BLaER1 (cell line): ENCODE measurements around the gene CDCA7L.

ENCODE experiments used
- H3K27ac ChIP-seq: shearing (Covaris generic); formaldehyde crosslinking; 2 replicates; pipeline ENCODE4 v1.8.1; 2022
- H3K27me3 ChIP-seq: shearing (Covaris generic); formaldehyde crosslinking; 2 replicates; pipeline ENCODE4 v1.8.1; 2022
- H3K36me3 ChIP-seq: shearing (Covaris generic); formaldehyde crosslinking; 2 replicates; pipeline ENCODE4 v1.8.1; 2022
- H3K4me1 ChIP-seq: shearing (Covaris generic); formaldehyde crosslinking; 2 replicates; pipeline ENCODE4 v1.8.1; 2022
- H3K4me2 ChIP-seq: shearing (Covaris generic); formaldehyde crosslinking; 2 replicates; pipeline ENCODE4 v1.8.1; 2022
- H3K4me3 ChIP-seq: shearing (Covaris generic); formaldehyde crosslinking; 2 replicates; pipeline ENCODE4 v1.8.1; 2022
- H3K9ac ChIP-seq: shearing (Covaris generic); formaldehyde crosslinking; 2 replicates; pipeline ENCODE4 v1.8.1; 2022
- H3K9me3 ChIP-seq: shearing (Covaris generic); formaldehyde crosslinking; 2 replicates; pipeline ENCODE4 v1.8.1; 2022
- H4K20me1 ChIP-seq: shearing (Covaris generic); formaldehyde crosslinking; 2 replicates; pipeline ENCODE4 v1.8.1; 2022
- Cebpa-rat ChIP-seq: shearing (Covaris generic); IDR thresholded peaks from 2 replicates; pipeline ENCODE4 v1.8.1; 2022

Gene CDCA7L

DNA sequence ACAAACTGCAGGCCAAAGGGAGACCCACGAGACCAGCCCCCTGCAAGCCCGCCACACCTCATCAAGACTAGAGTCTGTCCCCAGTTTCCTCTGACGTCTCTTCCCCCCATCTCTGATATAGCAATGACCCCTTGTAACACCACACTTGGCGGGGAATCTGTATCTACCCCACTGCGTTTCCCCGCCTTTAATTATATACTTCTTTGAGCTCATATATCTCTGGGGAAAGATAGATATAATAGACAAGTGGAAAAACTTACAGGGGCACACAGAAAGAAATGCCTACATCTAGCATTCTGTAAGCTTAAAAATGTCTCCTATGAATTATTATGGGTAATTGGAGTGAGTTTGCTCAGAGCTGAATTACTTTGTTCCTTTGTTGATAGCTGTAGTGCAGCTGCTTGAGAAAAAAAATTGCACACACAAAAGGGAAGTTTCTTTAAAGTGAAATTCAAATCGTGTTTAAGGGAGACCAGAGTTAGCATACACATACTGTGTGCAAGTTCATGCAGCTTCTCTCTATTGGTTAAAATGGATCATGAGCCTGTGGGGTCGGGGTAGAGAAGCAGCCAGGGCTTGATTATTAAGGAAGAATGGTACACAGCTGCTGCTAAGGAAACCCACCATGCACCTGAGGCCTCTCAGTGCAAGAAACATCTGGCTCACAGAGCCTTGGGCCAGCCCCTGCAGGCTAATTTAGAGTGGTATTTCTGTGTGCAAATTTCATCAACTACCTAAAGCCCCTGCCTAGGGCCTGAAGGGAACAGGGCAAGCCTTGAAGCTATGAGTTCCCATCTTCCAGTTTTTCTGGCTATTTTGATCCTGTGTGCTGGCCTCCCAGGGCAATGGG lies 32.5 kb downstream of the CDCA7L start:
- H3K9ac ChIP-seq = no peak overlapping the region
- no peak for TF ChIP-seq Cebpa-rat
- no peaks in the 10 kb centered on the region for H3K9me3 ChIP-seq
- no peak overlapping the region for H3K27ac ChIP-seq
- H4K20me1 ChIP-seq = peaks cover 66% of the 10 kb centered on the region
- H3K4me3 ChIP-seq = no peak overlapping the region
- H3K27me3 ChIP-seq = no peaks in the 10 kb centered on the region
- peaks cover 17% of the 10 kb centered on the region for H3K4me1 ChIP-seq
- H3K36me3 ChIP-seq = peaks cover 88% of the 10 kb centered on the region
- 0 out of 2 replicates have a peak overlapping the region, but pooled peaks have one; percentile 6 for H3K4me2 ChIP-seq

DNA sequence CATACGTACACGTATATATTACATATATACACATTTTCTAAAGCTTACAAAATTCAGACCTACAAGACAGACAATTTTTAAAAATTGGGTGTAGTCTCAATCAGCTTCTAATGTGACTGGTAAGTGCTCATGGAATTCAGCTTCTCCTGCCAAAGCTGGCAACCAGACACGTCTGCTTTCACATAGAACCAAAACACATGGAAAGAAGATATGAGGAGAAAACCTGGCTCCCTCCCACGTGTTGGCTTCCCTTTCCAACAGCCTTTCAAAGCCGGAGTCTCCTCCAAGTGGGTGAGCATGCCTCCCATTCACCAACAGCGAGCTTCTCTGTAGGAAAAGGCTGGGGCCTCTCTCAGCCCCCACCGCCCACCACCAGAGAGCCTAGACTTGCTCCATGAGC lies 33.4 kb downstream of the CDCA7L start:
- no peak overlapping the region for H3K4me3 ChIP-seq
- H3K9ac ChIP-seq = no peak overlapping the region
- H3K36me3 ChIP-seq = peaks cover 96% of the 10 kb centered on the region
- no peak overlapping the region for H3K4me2 ChIP-seq
- H3K9me3 ChIP-seq = no peaks in the 10 kb centered on the region
- no peak overlapping the region for H3K27ac ChIP-seq
- H3K27me3 ChIP-seq = no peaks in the 10 kb centered on the region
- no peak for TF ChIP-seq Cebpa-rat
- peaks cover 58% of the 10 kb centered on the region for H4K20me1 ChIP-seq
- peaks cover 17% of the 10 kb centered on the region for H3K4me1 ChIP-seq

DNA sequence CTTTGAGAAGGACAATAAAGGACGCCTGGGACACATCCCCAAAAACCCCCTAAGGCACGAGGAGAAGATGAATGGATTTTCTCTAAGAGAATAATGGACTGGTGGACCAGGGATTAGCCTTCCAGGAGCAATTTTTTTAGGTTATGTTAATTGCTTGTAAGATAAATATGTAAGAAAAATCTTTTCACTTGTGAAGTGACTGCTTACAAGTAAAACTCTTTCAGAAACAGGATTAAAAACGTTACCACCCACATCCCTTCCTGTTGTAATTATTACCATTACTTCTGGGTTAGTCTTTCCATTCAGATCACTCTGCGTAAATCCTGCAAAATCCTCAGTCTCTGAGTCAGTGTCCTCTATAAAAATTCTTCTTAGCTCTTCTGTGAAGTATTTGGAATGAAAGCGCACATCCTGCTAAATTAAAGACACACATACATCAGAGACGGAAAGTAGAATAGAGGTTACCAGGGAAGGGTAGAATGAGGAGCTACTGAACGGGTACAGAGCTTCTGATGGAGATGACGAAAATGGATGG lies 34.3 kb downstream of the CDCA7L start:
- Histone ChIP-seq H4K20me1 (peaks cover 49% of the 10 kb centered on the region), H3K27me3 (no peaks in the 10 kb centered on the region), H3K27ac (no peak overlapping the region), H3K9ac (no peak overlapping the region), H3K36me3 (peaks cover 96% of the 10 kb centered on the region), H3K4me3 (no peak overlapping the region), H3K4me2 (no peak overlapping the region), H3K4me1 (peaks cover 17% of the 10 kb centered on the region), H3K9me3 (no peaks in the 10 kb centered on the region)
- no peak for TF ChIP-seq Cebpa-rat

DNA sequence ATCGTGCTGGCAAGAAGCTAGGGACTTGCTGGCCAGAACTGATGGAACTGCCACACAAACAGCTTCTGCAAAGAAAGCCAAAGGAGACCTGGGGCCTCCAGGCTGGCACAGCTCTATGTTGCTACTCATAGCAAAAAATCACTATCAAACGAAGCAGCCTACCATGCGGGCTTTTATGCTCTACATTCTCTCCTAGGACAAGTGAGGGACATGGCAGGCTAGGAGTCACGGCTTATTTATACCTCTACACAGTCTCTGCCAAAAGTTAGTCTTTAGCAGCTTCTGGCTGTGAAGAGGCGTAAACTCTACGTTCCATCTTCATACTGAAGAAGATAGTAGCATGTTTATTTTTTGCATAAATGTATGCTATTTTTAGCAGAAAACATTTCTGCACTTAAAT lies 35.4 kb downstream of the CDCA7L start:
- H3K36me3 ChIP-seq = peaks cover 96% of the 10 kb centered on the region
- H4K20me1 ChIP-seq = peaks cover 37% of the 10 kb centered on the region
- no peak overlapping the region for H3K9ac ChIP-seq
- peaks cover 17% of the 10 kb centered on the region for H3K4me1 ChIP-seq
- no peak for TF ChIP-seq Cebpa-rat
- H3K4me3 ChIP-seq = no peak overlapping the region
- no peak overlapping the region for H3K4me2 ChIP-seq
- H3K27ac ChIP-seq = no peak overlapping the region
- H3K27me3 ChIP-seq = no peaks in the 10 kb centered on the region
- H3K9me3 ChIP-seq = no peaks in the 10 kb centered on the region

DNA sequence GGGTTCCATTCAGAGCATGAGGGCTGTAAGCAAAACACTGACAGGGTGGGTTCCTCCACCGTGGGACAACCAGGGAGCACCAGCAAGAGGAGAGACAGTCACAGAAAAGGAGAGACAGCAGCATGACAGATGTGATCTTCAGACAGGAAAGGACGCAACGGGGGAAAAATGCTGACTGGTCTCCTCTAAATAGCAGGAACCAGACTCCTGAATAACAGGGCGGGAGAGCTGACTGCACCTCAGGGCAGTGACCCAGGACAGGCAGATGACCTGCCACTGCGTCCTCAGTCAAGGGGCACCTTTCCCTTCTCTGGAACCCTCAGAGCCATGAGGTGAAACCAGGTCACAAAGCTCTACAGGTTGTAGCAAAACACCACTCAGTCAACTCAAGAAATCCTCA lies 37.0 kb downstream of the CDCA7L start:
- H3K4me1 ChIP-seq = peaks cover 13% of the 10 kb centered on the region
- H3K9ac ChIP-seq = no peak overlapping the region
- H3K27me3 ChIP-seq = no peaks in the 10 kb centered on the region
- H3K4me3 ChIP-seq = no peak overlapping the region
- no peak overlapping the region for H3K27ac ChIP-seq
- peaks cover 96% of the 10 kb centered on the region for H3K36me3 ChIP-seq
- no peak for TF ChIP-seq Cebpa-rat
- no peaks in the 10 kb centered on the region for H3K9me3 ChIP-seq
- H4K20me1 ChIP-seq = peaks cover 22% of the 10 kb centered on the region
- no peak overlapping the region for H3K4me2 ChIP-seq

DNA sequence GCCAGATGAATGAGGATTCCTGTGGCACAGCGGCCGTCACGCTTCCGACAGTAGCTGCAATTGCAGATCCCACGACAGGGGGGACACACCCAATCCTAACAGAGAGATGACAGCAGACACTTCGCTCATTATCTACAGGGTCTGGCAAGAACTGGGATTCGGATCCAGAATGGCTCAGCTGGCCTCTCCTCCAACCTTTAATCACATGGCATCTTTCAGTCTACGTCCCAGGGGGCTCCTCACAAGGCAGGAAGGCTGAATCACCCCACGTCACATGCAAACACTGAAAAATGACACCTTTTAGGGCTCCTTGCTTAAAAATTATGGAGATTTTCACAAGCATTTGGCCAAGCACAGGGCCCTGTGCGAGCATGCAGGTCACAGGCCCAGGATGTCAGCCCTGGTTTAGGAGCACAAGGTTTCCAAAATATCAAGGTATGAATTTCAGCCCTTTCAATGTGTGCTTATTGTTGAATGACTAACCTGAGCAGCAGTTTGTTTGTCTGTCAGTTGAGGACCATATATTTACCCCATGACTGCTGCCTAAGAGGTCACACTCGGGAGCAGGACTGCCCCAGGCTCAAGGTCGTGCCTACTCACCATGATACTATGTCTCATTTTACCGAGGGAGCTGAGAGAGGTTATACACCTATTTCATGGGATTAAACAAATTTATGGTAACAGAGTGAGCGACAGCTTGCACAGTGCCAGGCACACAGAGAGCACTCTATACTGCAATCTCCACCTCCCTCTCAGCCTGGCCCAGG lies 42.5 kb downstream of the CDCA7L start:
- no peak overlapping the region for H3K9ac ChIP-seq
- H3K4me3 ChIP-seq = no peak overlapping the region
- H3K27me3 ChIP-seq = no peaks in the 10 kb centered on the region
- no peak for TF ChIP-seq Cebpa-rat
- H3K4me2 ChIP-seq = no peak overlapping the region
- H4K20me1 ChIP-seq = no peaks in the 10 kb centered on the region
- H3K27ac ChIP-seq = no peak overlapping the region
- H3K9me3 ChIP-seq = 0 out of 2 replicates have a peak, but pooled peaks cover 6% of the 10 kb centered on the region
- peaks cover 8% of the 10 kb centered on the region for H3K4me1 ChIP-seq
- peaks cover 95% of the 10 kb centered on the region for H3K36me3 ChIP-seq

DNA sequence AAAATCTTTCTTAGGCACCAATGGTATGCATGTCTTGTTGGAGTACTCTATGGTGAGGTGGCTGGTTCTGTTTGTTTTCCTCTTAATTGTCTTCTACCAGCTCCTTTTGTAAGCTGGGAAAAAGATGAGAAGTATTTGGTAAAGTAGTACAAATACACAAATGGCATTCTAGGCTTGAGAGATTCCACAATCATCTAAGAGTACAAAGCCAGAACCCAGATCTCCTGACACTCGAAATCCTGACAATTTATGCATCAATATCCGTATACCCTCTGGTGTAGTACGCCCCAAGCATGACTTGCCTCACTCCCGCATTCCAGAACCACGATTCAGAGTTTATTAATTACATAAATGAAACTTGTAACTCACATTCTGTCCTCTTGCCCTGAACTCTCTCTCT lies 43.5 kb downstream of the CDCA7L start:
- no peak for TF ChIP-seq Cebpa-rat
- Histone ChIP-seq H3K27ac (no peak overlapping the region), H3K4me1 (peaks cover 15% of the 10 kb centered on the region), H3K36me3 (peaks cover 95% of the 10 kb centered on the region), H3K9ac (no peak overlapping the region), H3K4me3 (no peak overlapping the region), H3K27me3 (no peaks in the 10 kb centered on the region), H3K4me2 (no peak overlapping the region), H4K20me1 (no peaks in the 10 kb centered on the region), H3K9me3 (0 out of 2 replicates have a peak, but pooled peaks cover 6% of the 10 kb centered on the region)

DNA sequence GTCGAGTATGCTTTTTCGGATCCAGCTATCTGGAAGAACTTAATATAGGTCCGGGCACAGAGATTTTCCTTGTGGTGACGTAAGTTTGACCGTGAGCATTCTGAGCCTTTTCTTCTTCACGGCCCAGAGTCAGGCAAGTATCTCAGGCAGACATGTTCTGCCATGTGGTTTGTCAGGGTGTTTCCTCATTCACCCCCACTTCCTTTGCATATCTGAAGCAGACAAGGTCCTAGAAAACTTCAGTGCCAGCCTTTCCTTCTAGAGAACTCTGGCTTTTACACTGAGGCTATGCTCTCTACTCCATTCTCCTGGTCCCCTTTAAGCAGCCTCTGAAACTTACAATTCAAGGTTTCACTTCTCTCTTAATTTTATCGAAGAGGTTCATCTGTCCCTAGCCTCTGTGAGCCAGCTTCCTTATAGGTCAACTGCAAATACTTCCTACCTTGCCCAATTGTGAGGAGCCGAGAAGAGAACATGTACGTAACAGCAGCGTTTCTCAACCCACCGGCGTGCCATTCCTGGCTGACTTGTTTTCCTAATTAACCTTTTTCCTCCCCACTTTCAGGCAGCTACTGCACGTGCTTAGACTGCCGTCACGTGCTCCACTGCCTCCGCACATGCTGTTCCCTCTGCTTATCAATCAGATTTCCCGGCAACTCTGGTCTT lies 47.3 kb downstream of the CDCA7L start:
- peaks cover 94% of the 10 kb centered on the region for H3K36me3 ChIP-seq
- no peak overlapping the region for H3K4me3 ChIP-seq
- no peak for TF ChIP-seq Cebpa-rat
- H3K27me3 ChIP-seq = no peaks in the 10 kb centered on the region
- H3K9ac ChIP-seq = no peak overlapping the region
- peak overlapping the region; percentile 57 for H3K27ac ChIP-seq
- no peaks in the 10 kb centered on the region for H4K20me1 ChIP-seq
- peaks cover 15% of the 10 kb centered on the region for H3K4me1 ChIP-seq
- H3K4me2 ChIP-seq = peak overlapping the region; percentile 52
- H3K9me3 ChIP-seq = 0 out of 2 replicates have a peak, but pooled peaks cover 6% of the 10 kb centered on the region

DNA sequence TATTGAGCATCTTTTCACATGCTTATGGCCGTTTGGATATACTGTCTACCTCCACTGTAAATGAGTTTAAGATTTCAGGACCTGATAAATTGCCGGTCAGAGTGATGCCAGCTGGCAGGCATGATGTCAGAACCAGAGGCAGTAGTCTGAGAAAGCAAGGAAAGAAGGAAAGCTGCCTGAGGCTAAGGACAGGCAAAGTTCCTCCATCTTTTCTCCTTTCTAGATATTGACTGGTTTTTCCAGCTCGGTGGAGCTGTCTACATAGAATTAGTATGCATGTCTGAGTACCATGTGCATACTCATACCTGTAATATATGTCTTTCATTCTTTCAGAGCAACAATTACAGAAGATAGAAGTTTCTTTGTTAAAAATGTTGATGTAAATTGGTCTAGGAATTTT lies 52.3 kb downstream of the CDCA7L start:
- Histone ChIP-seq H3K9me3 (no peaks in the 10 kb centered on the region), H3K36me3 (peaks cover 56% of the 10 kb centered on the region), H4K20me1 (no peaks in the 10 kb centered on the region), H3K4me3 (no peak overlapping the region), H3K27me3 (no peaks in the 10 kb centered on the region), H3K27ac (no peak overlapping the region), H3K4me2 (no peak overlapping the region), H3K4me1 (peaks cover 9% of the 10 kb centered on the region), H3K9ac (no peak overlapping the region)
- no peak for TF ChIP-seq Cebpa-rat
